HepG2 (cell line): Measurements from ENCODE around the gene BRPF1. TPM values are rescaled to one million over a fixed set of nuclear protein-coding genes. Genes with fewer than 3 reads are reported as not detected.
A peak's percentile ranks its signal among the peaks of the same experiment; 100 is the strongest.

Source experiments
- ARHGAP35 ChIP-seq: sonication (generic); formaldehyde crosslinking; IDR thresholded peaks from 2 replicates; pipeline ENCODE4 v1.9.0; 2022; ENCODE audit warnings: mild to moderate bottlenecking, inconsistent platforms, moderate library complexity, missing genetic modification reagents, borderline replicate concordance
- CAMTA2 ChIP-seq: sonication (generic); formaldehyde crosslinking; IDR thresholded peaks from 2 replicates; pipeline ENCODE4 v1.4.0; 2020; ENCODE audit warnings: mild to moderate bottlenecking, missing genetic modification reagents, borderline replicate concordance
- CHD4 ChIP-seq: fragments of 200-600 bp; sonication (generic); IDR thresholded peaks from 2 replicates; pipeline ENCODE4 v1.7.0; 2017; ENCODE audit warnings: mild to moderate bottlenecking, low read length, borderline replicate concordance
- HMGXB4 ChIP-seq, 2 experiments: sonication (generic) in 1 of 2; formaldehyde crosslinking in 1 of 2; IDR thresholded peaks; 2 replicates each; pipeline versions ENCODE4 v1.4.0 to v1.6.1; 2018 to 2020; ENCODE audit warnings: missing genetic modification reagents in 2 of 2, borderline replicate concordance in 1 of 2, low read depth in 1 of 2, mild to moderate bottlenecking in 1 of 2, missing biosample characterization in 1 of 2
- JUNB ChIP-seq: sonication (generic); formaldehyde crosslinking; IDR thresholded peaks from 2 replicates; pipeline ENCODE4 v1.8.0; 2022; ENCODE audit warnings: missing genetic modification reagents, mild to moderate bottlenecking, borderline replicate concordance
- NKX3-1 ChIP-seq: sonication (generic); formaldehyde crosslinking; IDR thresholded peaks from 2 replicates; pipeline ENCODE4 v1.5.0; 2020; ENCODE audit warnings: missing genetic modification reagents
- NR2F1 ChIP-seq, 2 experiments: fragments of 450-650 bp in 1 of 2; formaldehyde crosslinking in 1 of 2; IDR thresholded peaks; 2 replicates each; pipeline versions ENCODE4 v1.5.0 to v1.6.1; 2016 to 2020; ENCODE audit warnings: mild to moderate bottlenecking in 1 of 2, missing compliant biosample characterization in 1 of 2, missing genetic modification reagents in 1 of 2, moderate library complexity in 1 of 2
- REST ChIP-seq, 2 experiments: IDR thresholded peaks; 2 replicates each; pipeline ENCODE4 v1.6.1; 2011 to 2012; ENCODE audit warnings: low read length in 2 of 2, borderline replicate concordance in 1 of 2, low read depth in 1 of 2, mild to moderate bottlenecking in 1 of 2, moderate library complexity in 1 of 2
- SIX4 ChIP-seq: sonication (generic); formaldehyde crosslinking; IDR thresholded peaks from 2 replicates; pipeline ENCODE4 v1.4.0; 2020; ENCODE audit warnings: missing genetic modification reagents
- TCF12 ChIP-seq, 2 experiments: fragments of 450-650 bp in 1 of 2; sonication (generic) in 1 of 2; formaldehyde crosslinking in 1 of 2; IDR thresholded peaks; 2 replicates each; pipeline versions ENCODE4 v1.6.1 to v1.8.0; 2017 to 2022; ENCODE audit warnings: antibody characterized with exemption in 1 of 2, mild to moderate bottlenecking in 1 of 2, missing genetic modification reagents in 1 of 2, moderate library complexity in 1 of 2
- TCF7 ChIP-seq: sonication (generic); IDR thresholded peaks from 2 replicates; pipeline ENCODE4 v1.6.1; 2016; ENCODE audit warnings: antibody characterized with exemption, low read depth
- TSC22D2 ChIP-seq: sonication (generic); formaldehyde crosslinking; IDR thresholded peaks from 2 replicates; pipeline ENCODE4 v1.5.1; 2020; ENCODE audit warnings: missing genetic modification reagents, mild to moderate bottlenecking, borderline replicate concordance
- ZNF138 ChIP-seq: sonication (generic); formaldehyde crosslinking; IDR thresholded peaks from 2 replicates; pipeline ENCODE4 v1.5.0; 2020; ENCODE audit warnings: mild to moderate bottlenecking, low read depth, missing genetic modification reagents
- ZNF510 ChIP-seq: sonication (generic); formaldehyde crosslinking; IDR thresholded peaks from 2 replicates; pipeline ENCODE4 v1.4.0; 2020; ENCODE audit warnings: low read depth, mild to moderate bottlenecking, missing genetic modification reagents
- ZNF773 ChIP-seq: sonication (generic); formaldehyde crosslinking; IDR thresholded peaks from 2 replicates; pipeline ENCODE4 v1.4.0; 2020; ENCODE audit warnings: missing genetic modification reagents, borderline replicate concordance
- polyA plus RNA-seq, 8 experiments: library from polyadenylated mRNA; depleted of rRNA in 3 of 8; stranded (reverse) in 7 of 8; unstranded in 1 of 8; fragments of >200 nt; fragmentation: Illumina TruSeq in 4 of 8; extraction: Trizol in 4 of 8; gene quantifications; 2 replicates each; pipeline versions ENCODE4 v1.2.1 to v1.2.3, GENCODE V29; 2011 to 2016; ENCODE audit warnings: low read depth in 4 of 8, missing spikeins in 1 of 8, mixed read lengths in 1 of 8; ENCODE audit not compliant: insufficient read depth in 1 of 8
- total RNA-seq, 5 experiments: library from RNA; depleted of rRNA; stranded (reverse); fragments of >200 nt; fragmentation: Illumina TruSeq; extraction: Trizol; gene quantifications; 2 replicates each; pipeline ENCODE4 v1.2.3, GENCODE V29; 2016; ENCODE audit warnings: low read depth in 1 of 5
- TF ChIP-seq, protein P1 (sequence below): sonication (generic); formaldehyde crosslinking; IDR thresholded peaks from 2 replicates; pipeline ENCODE4 v1.4.0; 2020; ENCODE audit warnings: missing genetic modification reagents

BRPF1 gene
- total and polyA plus RNA-seq, 2 of the 13 experiments (the other 11 are each of a cell fraction or from before 2014, with no cell fraction given), result 7.3 to 10.0 TPM

GRCh38 chr3:9769426-9770275 lies 38.1 kb downstream of the BRPF1 start, which contains the start of gene CAMK1 (continued):
- TF ChIP-seq TCF7 (no peak), ZNF510 (no peak), ARHGAP35 (CRISPR knock-in tag) (no peak), HMGXB4 (CRISPR knock-in tag; IDR thresholded peaks at IDR 0.05; ENCODE audit: borderline replicate concordance in 1 of 2, low read depth in 1 of 2) (peak in 1 of 2 experiments; percentile 77; a peak in 2 of 4 replicates), NR2F1 (CRISPR knock-in tag; IDR thresholded peaks at IDR 0.05) (no peak), SIX4 (CRISPR knock-in tag) (no peak), NKX3-1 (CRISPR knock-in tag) (no peak), TSC22D2 (CRISPR knock-in tag) (no peak), ZNF138 (CRISPR knock-in tag) (no peak), CHD4 (no peak), TCF12 (IDR thresholded peaks at IDR 0.05) (no peak), TCF12 (CRISPR knock-in tag; IDR thresholded peaks at IDR 0.05) (0 out of 2 replicates have a peak, but pooled peaks have one; percentile 23), ZNF773 (CRISPR knock-in tag) (no peak), REST (IDR thresholded peaks at IDR 0.05; ENCODE audit: borderline replicate concordance in 1 of 2, low read depth in 1 of 2, low read length in 2 of 2) (no peak), JUNB (no peak), CAMTA2 (peak; percentile 25; the same call in 1 of the 2 replicates)
- TF ChIP-seq, protein P1, sequence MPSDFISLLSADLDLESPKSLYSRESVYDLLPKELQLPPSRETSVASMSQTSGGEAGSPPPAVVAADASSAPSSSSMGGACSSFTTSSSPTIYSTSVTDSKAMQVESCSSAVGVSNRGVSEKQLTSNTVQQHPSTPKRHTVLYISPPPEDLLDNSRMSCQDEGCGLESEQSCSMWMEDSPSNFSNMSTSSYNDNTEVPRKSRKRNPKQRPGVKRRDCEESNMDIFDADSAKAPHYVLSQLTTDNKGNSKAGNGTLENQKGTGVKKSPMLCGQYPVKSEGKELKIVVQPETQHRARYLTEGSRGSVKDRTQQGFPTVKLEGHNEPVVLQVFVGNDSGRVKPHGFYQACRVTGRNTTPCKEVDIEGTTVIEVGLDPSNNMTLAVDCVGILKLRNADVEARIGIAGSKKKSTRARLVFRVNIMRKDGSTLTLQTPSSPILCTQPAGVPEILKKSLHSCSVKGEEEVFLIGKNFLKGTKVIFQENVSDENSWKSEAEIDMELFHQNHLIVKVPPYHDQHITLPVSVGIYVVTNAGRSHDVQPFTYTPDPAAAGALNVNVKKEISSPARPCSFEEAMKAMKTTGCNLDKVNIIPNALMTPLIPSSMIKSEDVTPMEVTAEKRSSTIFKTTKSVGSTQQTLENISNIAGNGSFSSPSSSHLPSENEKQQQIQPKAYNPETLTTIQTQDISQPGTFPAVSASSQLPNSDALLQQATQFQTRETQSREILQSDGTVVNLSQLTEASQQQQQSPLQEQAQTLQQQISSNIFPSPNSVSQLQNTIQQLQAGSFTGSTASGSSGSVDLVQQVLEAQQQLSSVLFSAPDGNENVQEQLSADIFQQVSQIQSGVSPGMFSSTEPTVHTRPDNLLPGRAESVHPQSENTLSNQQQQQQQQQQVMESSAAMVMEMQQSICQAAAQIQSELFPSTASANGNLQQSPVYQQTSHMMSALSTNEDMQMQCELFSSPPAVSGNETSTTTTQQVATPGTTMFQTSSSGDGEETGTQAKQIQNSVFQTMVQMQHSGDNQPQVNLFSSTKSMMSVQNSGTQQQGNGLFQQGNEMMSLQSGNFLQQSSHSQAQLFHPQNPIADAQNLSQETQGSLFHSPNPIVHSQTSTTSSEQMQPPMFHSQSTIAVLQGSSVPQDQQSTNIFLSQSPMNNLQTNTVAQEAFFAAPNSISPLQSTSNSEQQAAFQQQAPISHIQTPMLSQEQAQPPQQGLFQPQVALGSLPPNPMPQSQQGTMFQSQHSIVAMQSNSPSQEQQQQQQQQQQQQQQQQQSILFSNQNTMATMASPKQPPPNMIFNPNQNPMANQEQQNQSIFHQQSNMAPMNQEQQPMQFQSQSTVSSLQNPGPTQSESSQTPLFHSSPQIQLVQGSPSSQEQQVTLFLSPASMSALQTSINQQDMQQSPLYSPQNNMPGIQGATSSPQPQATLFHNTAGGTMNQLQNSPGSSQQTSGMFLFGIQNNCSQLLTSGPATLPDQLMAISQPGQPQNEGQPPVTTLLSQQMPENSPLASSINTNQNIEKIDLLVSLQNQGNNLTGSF (CRISPR knock-in tag), result no peak
